HG03039 (cell line): ENCODE data around the gene CCDC47.
A peak's percentile ranks its signal among the peaks of the same experiment; 100 is the strongest.
"Not testable (repeated sequence)": the region's sequence is repeated elsewhere in the genome, so short reads cannot be mapped to it uniquely, and the experiment has no call there.

Source experiments
- ATAC-seq: cut with Tn5 transposase; IDR thresholded peaks from one replicate; pipeline ENCODE4 v1.9.1; 2021; ENCODE audit warnings: mild to moderate bottlenecking, moderate library complexity; ENCODE audit not compliant: unreplicated experiment

CCDC47 gene, protein sequence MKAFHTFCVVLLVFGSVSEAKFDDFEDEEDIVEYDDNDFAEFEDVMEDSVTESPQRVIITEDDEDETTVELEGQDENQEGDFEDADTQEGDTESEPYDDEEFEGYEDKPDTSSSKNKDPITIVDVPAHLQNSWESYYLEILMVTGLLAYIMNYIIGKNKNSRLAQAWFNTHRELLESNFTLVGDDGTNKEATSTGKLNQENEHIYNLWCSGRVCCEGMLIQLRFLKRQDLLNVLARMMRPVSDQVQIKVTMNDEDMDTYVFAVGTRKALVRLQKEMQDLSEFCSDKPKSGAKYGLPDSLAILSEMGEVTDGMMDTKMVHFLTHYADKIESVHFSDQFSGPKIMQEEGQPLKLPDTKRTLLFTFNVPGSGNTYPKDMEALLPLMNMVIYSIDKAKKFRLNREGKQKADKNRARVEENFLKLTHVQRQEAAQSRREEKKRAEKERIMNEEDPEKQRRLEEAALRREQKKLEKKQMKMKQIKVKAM

GRCh38 chr17:63773272-63774140 is at the start of gene CCDC47:
Gene CCDC47, minus strand, starts transcription at chr17:63773597. Its CDS starts 7,422 bp downstream, at chr17:63766175.
- ATAC-seq = peak; percentile 84

DNA sequence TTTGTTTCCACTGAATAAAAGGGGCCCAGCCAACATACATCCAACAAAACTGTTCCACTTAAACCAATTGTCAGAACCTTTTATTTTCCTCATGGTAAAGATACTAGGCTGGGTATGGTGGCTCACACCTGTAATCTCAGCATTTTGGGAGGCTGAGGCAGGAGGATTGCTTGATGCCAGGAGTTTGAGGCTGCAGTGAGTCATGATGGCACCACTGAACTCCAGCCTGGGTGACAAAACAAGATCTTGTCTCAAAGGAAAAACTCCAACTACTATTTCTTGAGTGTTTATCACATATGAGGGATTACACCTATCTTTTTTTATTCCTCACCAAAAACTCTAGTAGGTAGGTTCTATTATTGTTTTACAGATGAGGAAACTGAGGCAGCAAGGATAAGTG is 49.1 kb upstream of the CCDC47 start:
- no peak for ATAC-seq

DNA sequence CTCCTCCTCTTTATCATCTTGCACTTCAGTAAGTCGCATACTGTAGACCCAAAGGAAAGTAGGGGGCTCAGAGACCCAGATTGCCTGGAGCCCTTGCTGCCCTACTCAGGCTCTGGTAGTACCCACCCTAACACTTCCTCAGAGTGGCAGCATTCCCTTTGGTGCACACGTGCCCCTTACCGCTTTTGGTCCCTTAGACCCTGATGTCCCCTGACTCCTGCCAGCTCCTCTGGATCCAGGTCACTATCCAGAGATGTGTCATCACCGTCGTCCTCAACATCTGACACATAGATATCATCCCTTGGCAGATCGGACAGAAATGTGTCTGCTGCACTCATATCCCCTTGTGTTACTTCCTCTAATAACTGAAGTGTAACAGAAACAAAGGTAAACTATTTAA is 48.4 kb upstream of the CCDC47 start:
- ATAC-seq = no peak

DNA sequence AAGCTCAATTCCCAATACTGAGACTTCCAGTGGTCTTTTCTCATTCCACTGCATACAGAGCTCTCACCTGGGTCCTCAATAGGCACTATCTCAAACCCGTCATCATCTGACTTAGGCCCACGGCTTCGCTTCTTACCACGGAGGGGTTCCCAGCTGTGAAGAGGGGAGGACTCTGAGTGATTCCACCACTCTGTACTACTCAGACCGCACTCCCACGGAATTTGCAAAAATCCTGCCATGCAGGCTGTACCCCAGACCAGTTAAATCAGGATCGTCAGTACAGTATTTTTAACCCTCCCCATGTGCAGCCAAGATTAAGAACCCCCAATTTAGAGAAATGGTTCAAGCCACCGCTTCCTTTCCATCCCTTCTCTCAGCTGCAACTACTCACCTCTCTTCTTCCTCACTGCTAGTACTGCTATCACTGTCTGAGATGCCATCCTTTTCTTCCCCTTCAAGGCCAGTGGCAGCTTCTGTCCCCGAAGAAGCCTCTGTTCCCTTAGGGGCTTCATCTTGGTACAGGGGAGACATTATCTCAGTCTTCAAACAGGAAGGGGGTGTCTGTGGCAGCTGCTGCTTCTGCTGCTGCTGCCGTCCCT is 47.7 kb upstream of the CCDC47 start:
- ATAC-seq = no peak

DNA sequence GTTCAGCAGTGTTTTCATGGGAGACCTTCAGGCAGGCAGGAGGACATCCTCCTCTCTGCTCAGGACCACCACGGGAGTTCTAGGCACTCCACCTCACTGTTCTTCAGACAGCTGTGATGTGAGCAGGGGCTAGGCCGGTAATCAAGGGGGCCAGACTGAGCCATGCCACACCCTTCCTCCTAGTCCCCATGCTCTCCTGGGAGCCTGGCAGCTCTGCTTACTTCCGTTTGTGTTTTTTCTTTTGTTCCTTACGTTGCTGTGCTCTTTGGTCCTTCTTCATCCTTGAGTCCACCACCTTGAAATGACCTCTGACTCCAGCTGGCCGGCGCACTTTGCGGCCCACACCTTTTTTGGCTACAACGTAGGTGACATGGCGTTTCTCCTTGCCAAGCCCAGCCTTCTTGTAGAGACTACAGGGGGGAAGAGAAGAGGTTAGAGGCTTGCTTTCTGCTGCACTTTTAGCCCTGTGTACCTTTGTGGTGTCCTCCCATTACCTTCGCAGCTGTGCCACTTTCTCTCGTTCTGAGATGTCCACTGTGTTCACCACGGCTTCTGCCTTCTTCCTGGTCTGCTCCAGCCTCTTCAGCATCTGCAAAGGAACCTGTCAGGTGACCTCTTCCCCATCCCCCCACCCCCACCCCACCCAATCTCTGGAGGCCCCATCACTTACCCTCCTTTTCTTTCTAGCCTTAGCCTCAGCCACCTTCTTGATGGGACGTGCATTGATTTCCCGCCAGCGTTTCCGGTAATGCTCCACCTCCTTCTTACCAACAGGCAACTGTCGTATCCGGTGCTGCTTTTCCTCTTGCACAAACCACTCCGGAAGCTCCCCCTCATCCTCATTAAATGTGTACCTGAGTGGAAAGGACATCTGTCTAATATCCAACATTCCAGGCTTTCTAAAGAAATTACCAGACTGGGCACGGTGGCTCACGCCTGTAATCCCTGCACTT is 46.5 kb upstream of the CCDC47 start:
- ATAC-seq = no peak

- no peak for ATAC-seq
These were observed 45.7 kb upstream of the CCDC47 start for GRCh38 chr17:63819131-63819530.

- no peak for ATAC-seq
These were observed 44.5 kb upstream of the CCDC47 start for GRCh38 chr17:63817736-63818385.

DNA sequence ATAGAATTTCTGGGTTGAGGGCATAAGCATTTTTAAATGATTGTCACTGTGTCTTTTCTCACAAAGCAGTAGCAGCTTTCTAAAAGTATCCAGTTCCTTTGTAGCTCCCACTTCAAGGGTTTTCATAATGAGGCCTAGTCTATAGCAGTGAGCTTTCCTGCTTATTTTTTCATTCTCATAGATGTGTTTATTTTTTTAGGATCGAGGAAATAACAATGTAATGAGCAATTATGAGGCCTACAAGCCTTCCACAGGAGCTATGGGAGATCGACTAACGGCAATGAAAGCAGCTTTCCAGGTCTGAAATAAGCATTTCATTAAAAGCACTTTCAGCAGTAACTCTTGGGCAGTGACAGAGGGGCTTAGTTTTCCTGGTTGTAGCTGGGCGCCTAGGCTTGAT is 43.3 kb upstream of the CCDC47 start:
- ATAC-seq = no peak

GRCh38 chr17:63816123-63816522 is 42.7 kb upstream of the CCDC47 start:
- no peak for ATAC-seq

- no peak for ATAC-seq
These were observed 36.6 kb upstream of the CCDC47 start for GRCh38 chr17:63809970-63810369.

DNA sequence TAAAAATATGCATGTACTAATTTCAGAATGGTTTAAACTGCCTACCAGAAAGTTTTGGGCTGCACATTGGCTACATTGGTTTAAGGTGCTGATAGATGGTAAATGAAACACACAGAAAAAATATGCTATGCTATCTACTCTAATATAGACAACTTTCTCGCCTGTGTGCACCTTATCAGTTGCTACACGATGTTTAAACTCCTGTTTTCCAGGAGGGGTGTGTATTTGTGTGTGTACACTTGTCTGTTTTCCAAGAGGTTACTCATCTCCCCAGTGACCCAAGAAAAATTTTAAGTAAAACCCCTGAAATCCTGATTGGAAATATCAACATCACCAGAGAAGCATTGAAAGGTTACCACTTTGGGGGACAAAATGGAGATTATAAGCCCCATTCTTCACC is 32.2 kb upstream of the CCDC47 start:
- ATAC-seq = no peak

DNA sequence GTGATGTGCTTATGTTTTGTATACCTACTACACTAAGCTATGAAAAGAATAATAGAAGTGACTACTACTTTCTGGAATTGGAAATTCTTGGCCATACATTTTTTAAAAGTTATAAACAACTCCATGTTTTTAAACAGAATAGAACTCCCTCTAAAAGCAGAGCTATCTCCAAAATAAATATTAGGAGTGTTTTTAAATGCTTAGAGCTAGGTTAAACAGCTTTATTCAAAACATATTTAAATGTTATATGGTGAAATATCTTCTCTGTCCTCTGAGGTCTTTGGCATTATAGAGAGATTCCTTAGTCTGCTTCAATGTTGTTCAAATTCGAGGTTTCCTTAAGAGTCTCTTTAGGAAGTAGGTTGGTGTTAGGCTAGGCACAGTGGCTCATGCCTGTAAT is 30.9 kb upstream of the CCDC47 start:
- ATAC-seq = no peak

GRCh38 chr17:63800783-63801182 is 27.4 kb upstream of the CCDC47 start:
- ATAC-seq = no peak

DNA sequence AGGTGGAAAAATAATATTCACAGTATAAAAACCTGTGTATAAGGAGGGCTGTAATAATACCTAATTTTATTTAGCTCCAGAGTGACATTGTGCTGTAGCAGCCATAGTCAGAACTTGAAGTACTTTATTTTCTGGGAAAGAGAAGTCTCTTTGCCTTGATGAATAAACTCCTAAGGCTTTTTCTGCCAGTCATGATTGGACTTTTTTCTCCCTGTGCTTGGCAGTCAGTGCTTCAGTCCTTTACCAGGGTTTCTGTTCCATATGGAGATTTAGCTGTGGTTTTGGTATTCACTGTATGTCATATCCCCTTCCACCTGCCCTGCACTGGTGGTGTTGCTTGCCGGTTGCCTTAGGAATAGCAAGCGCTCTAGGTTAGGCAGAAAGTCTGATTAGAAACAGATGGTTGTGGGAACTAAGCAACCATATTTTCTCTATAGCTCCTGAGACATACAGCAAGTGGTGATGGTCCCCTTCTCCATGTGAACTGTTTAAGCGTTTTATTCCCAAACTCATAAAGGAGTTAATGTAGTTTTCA is 25.2 kb upstream of the CCDC47 start:
- no peak for ATAC-seq

GRCh38 chr17:63796375-63796774 is 23.0 kb upstream of the CCDC47 start:
- not testable (repeated sequence) for ATAC-seq

DNA sequence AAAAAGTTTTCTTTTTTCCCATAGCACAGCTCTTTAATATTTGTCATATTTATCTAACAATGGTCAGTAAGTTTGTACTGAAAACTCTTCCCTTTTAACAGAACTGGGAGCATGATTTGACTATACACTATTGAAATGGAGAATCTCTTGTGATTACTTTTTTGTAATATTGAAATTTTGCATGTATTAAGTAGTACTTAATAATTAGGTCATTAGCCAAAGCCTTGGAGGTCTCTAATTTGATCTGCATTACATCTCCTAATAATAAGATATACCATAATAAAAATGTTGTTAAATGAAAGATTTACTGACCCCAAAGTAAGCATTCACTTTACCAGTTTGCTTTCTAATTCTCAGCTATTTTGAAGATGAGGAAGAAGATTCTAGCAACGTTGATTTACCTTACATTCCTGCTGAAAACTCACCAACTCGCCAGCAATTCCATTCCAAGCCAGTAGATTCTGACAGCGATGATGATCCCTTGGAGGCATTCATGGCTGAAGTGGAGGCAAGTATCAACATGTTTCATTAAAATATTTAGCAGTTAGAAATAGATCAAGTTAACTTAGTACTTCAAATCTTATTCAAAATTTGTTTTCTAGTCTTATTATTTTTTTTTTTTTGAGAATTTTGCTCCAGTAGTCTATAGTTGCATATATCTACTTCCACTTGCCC is 18.8 kb upstream of the CCDC47 start:
- ATAC-seq = no peak

- no peak for ATAC-seq
These were observed 16.7 kb upstream of the CCDC47 start for GRCh38 chr17:63790057-63790456.

DNA sequence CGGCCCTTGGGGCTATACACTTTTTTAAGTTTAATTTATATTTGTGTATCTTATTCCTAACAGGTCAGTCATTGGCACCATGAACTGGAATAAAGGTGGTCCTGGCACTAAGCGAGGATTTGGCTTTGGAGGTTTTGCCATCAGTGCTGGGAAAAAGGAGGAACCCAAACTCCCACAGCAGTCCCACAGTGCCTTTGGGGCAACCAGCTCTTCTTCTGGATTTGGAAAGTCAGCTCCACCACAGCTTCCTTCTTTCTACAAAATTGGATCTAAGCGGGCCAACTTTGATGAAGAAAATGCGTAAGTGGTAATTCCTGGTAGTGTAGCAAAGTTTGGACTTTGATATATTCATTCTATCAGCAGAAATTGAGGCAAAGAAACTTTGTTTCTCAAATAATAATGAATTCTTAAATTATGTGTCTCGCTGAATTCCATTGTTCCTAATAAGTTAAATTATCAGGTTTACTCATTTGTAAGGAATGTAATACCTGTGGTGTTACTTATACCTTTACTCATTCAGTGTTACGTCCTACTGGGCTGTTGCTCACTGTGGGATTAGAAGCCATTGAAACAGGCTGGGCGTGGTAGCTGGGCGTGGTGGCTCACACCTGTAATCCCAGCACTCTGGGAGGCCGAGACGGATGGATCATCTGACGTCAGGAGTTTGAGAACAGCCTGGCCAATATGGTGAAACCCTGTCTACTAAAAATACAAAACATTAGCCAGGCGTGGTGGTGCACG is 13.7 kb upstream of the CCDC47 start:
- no peak for ATAC-seq
